GM18868 (cell line): ENCODE results near the gene SCAF8.
A peak's percentile ranks its signal among the peaks of the same experiment; 100 is the strongest.
"Not testable (repeated sequence)": the region's sequence is repeated elsewhere in the genome, so short reads cannot be mapped to it uniquely, and the experiment has no call there.

Experiments used
- ATAC-seq: cut with Tn5 transposase; IDR thresholded peaks from one replicate; pipeline ENCODE4 v1.9.1; 2021; ENCODE audit warnings: mild to moderate bottlenecking, moderate library complexity; ENCODE audit not compliant: unreplicated experiment

SCAF8 gene

GRCh38 chr6:154733183-154733625 lies at the start of gene SCAF8:
TSS of gene SCAF8 (plus strand) at chr6:154733416. CDS start at chr6:154733901, 485 bp downstream.
- peak; percentile 73 for ATAC-seq

GRCh38 chr6:154683756-154684523 lies 49.3 kb upstream of the SCAF8 start:
- peak; percentile 95 for ATAC-seq

GRCh38 chr6:154686162-154686561 lies 47.1 kb upstream of the SCAF8 start:
- no peak for ATAC-seq

- no peak for ATAC-seq
Observed at GRCh38 chr6:154689493-154690255, 43.5 kb upstream of the SCAF8 start.

- ATAC-seq = no peak
Observed at GRCh38 chr6:154690857-154691256, 42.4 kb upstream of the SCAF8 start.

- ATAC-seq = no peak
Observed at GRCh38 chr6:154696661-154697060, 36.6 kb upstream of the SCAF8 start.

- ATAC-seq = no peak
Observed at GRCh38 chr6:154703124-154703523, 30.1 kb upstream of the SCAF8 start.

- ATAC-seq = no peak
Observed at GRCh38 chr6:154705471-154706113, 27.6 kb upstream of the SCAF8 start.

GRCh38 chr6:154706389-154706788 lies 26.8 kb upstream of the SCAF8 start:
- no peak for ATAC-seq

GRCh38 chr6:154709621-154710020 lies 23.6 kb upstream of the SCAF8 start:
- no peak for ATAC-seq

- no peak for ATAC-seq
Observed at GRCh38 chr6:154710689-154711088, 22.5 kb upstream of the SCAF8 start.

- no peak for ATAC-seq
Observed at GRCh38 chr6:154715446-154715845, 17.8 kb upstream of the SCAF8 start.

- ATAC-seq = not testable (repeated sequence)
Observed at GRCh38 chr6:154716350-154716749, 16.9 kb upstream of the SCAF8 start.

- no peak for ATAC-seq
Observed at GRCh38 chr6:154719433-154719832, 13.8 kb upstream of the SCAF8 start.

- no peak for ATAC-seq
Observed at GRCh38 chr6:154719854-154720253, 13.4 kb upstream of the SCAF8 start.

GRCh38 chr6:154721460-154721859 lies 11.8 kb upstream of the SCAF8 start:
- ATAC-seq = no peak

- no peak for ATAC-seq
Observed at GRCh38 chr6:154726887-154727286, 6.3 kb upstream of the SCAF8 start.

GRCh38 chr6:154731296-154732218 lies 1.7 kb upstream of the SCAF8 start:
- ATAC-seq = no peak

GRCh38 chr6:154732538-154733182 lies 556 bp upstream of the SCAF8 start:
- ATAC-seq = no peak
